Measurements from ENCODE around the gene YPEL3. TPM values are rescaled to one million over a fixed set of nuclear protein-coding genes. Genes with fewer than 3 reads are reported as not detected.

Gene YPEL3
- total and polyA plus RNA-seq, 2 of the 8 experiments (the other 6 are each of a cell fraction or from before 2014, with no cell fraction given) = 40.3 to 53.3 TPM

DNA sequence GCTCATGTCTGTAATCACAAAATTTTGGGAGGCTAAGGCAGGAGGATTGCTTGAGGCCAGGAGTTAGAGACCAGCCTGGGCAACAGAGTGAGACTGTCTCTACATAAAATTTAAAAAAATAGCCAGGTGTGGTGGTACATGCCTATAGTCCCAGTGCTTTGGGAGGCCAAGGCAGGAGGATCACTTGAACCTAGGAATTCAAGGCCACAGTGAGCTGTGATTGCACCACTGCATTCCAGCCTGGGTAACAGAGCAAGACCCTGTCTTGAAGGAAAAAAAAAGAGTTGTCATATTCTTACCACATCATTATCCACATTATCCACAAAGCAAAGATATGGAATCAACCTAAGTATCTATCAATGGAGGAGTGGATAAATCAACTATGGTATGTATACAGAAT lies 48.0 kb upstream of the YPEL3 start:
- FAIRE-seq = no peak
- Histone ChIP-seq H3K27me3 (replicated peaks in 1 of 4; ENCODE audit: control insufficient read depth in 3 of 4, extremely low read depth in 1 of 4, insufficient read depth in 3 of 4, low read length in 3 of 4) (no peaks in the 10 kb centered on the region), H3K79me2 (ENCODE audit: control insufficient read depth in 1 of 2, insufficient read depth in 2 of 2, low read length in 2 of 2) (no peaks in the 10 kb centered on the region), H4K5ac (ENCODE audit: insufficient read length, low read depth, low read length) (no peak overlapping the region), H4K20me1 (replicated peaks in 1 of 2; ENCODE audit: control insufficient read depth in 1 of 2, insufficient read depth in 2 of 2, low read length in 2 of 2) (no peaks in the 10 kb centered on the region), H3K9me3 (ENCODE audit: insufficient read depth in 2 of 2, low read depth in 1 of 2, low read length in 1 of 2) (no peaks in the 10 kb centered on the region), H3K27ac (ENCODE audit: low read depth, low read length) (no peak overlapping the region), H3K4me1 (replicated peaks in 1 of 4; ENCODE audit: control insufficient read depth in 3 of 4, insufficient read depth in 4 of 4, low read length in 3 of 4) (no peaks in the 10 kb centered on the region), H3K4ac (replicated peaks; ENCODE audit: insufficient read length, low read depth, low read length) (no peak overlapping the region), H3K23ac (ENCODE audit: insufficient read length) (no peak overlapping the region), H3K23me2 (ENCODE audit: low read depth, low read length) (no peaks in the 10 kb centered on the region), H3K9ac (replicated peaks in 1 of 4; ENCODE audit: extremely low read depth in 1 of 4, low read depth in 3 of 4, low read length in 3 of 4) (no peak overlapping the region), H3K18ac (ENCODE audit: extremely low read depth, low read length) (no peak overlapping the region), H3K56ac (replicated peaks; ENCODE audit: insufficient read length, low read depth, low read length) (no peak overlapping the region), H2BK15ac (ENCODE audit: low read length) (no peak overlapping the region), H2BK120ac (replicated peaks; ENCODE audit: low read depth, low read length) (no peak overlapping the region), H3K14ac (ENCODE audit: insufficient read length) (no peak overlapping the region), H2BK12ac (ENCODE audit: low read depth, low read length) (no peak overlapping the region), H2BK20ac (ENCODE audit: low read length) (no peak overlapping the region), H2AK5ac (ENCODE audit: low read depth, low read length) (no peak overlapping the region), H2AFZ (ENCODE audit: low read length) (no peak overlapping the region), H3K4me3 (ENCODE audit: extremely low read depth in 1 of 4, insufficient read depth in 2 of 4, low read depth in 3 of 4, low read length in 4 of 4) (no peak overlapping the region), H4K8ac (ENCODE audit: extremely low read depth, insufficient read depth, low read length) (no peak overlapping the region), H4K91ac (replicated peaks; ENCODE audit: insufficient read length, low read length) (no peak overlapping the region), H3K79me1 (ENCODE audit: low read depth, low read length) (no peaks in the 10 kb centered on the region), H2BK5ac (ENCODE audit: low read depth, low read length) (no peak overlapping the region), H3K4me2 (ENCODE audit: insufficient read depth in 1 of 2, low read depth in 2 of 2, low read length in 2 of 2) (no peak overlapping the region), H3K36me3 (ENCODE audit: control insufficient read depth in 2 of 4, insufficient read depth in 4 of 4, low read length in 3 of 4) (no peaks in the 10 kb centered on the region)
- no peak for DNase-seq (ENCODE audit: low read depth in 1 of 2, low spot score in 2 of 2)
- POLR2A ChIA-PET (ENCODE audit: partially characterized antibody) = no interaction called here
- CTCF ChIA-PET (ENCODE audit: partially characterized antibody) = no interaction called here
- TF ChIP-seq PHF8 (conservative IDR thresholded peaks at IDR 0.05; ENCODE audit: low read depth, low read length) (no peak), RNF2 (IDR thresholded peaks at IDR 0.05; ENCODE audit: borderline replicate concordance, low read depth, low read length, missing control alignments, poor library complexity, severe bottlenecking) (no peak), TCF12 (IDR thresholded peaks at IDR 0.05; ENCODE audit: low read depth, low read length) (no peak), RFX5 (IDR thresholded peaks at IDR 0.05; ENCODE audit: borderline replicate concordance, low read depth, low read length) (no peak), JUN (IDR thresholded peaks at IDR 0.05; ENCODE audit: low read depth, low read length) (no peak)
